GM06990 (cell line): ENCODE results near the gene SLC27A6.

ENCODE experiments used
- DNase-seq: peaks from one replicate; pipeline ENCODE4 v3.0.0-alpha.2; 2011; ENCODE audit not compliant: insufficient read length; ENCODE audit errors: extremely low read depth
- H3K27me3 ChIP-seq: replicated peaks from 2 replicates; pipeline ENCODE4 v1.6.0; 2011; ENCODE audit warnings: low read length; ENCODE audit not compliant: control insufficient read depth, insufficient read depth
- H3K36me3 ChIP-seq: 2 replicates; pipeline ENCODE4 v1.5.1; 2011; ENCODE audit warnings: low read length; ENCODE audit not compliant: control insufficient read depth, insufficient read depth
- H3K4me3 ChIP-seq: replicated peaks from 2 replicates; pipeline ENCODE4 v1.5.1; 2011; ENCODE audit warnings: low read depth, mild to moderate bottlenecking, control low read depth, low read length
- TF ChIP-seq, protein P1 (sequence below): IDR thresholded peaks from 2 replicates; pipeline ENCODE4 v1.5.1; 2011; ENCODE audit warnings: low read length, control low read depth, mild to moderate bottlenecking, inconsistent platforms; ENCODE audit not compliant: insufficient read depth, poor library complexity, severe bottlenecking

SLC27A6 gene

DNA sequence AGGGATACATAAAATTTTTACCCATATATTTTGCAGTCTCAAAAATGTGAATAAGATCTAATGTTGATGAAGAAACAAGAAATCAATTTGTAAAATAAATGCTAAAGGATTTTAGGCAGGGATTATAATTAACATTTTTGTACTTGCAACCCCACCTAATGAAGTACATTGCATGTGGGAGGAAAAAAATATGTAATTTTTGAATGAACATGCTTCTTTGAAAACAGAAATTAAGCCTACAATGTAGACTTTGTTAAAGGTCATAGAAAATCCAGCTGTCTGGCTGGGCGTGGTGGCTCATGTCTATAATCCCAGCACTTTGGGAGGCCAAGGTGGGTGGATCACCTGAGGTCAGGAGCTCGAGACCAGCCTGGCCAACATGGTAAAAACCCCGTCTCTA lies 15.6 kb downstream of the SLC27A6 start:
- DNase-seq, result no peak
- TF ChIP-seq, protein P1, sequence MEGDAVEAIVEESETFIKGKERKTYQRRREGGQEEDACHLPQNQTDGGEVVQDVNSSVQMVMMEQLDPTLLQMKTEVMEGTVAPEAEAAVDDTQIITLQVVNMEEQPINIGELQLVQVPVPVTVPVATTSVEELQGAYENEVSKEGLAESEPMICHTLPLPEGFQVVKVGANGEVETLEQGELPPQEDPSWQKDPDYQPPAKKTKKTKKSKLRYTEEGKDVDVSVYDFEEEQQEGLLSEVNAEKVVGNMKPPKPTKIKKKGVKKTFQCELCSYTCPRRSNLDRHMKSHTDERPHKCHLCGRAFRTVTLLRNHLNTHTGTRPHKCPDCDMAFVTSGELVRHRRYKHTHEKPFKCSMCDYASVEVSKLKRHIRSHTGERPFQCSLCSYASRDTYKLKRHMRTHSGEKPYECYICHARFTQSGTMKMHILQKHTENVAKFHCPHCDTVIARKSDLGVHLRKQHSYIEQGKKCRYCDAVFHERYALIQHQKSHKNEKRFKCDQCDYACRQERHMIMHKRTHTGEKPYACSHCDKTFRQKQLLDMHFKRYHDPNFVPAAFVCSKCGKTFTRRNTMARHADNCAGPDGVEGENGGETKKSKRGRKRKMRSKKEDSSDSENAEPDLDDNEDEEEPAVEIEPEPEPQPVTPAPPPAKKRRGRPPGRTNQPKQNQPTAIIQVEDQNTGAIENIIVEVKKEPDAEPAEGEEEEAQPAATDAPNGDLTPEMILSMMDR, result no peak
- H3K4me3 ChIP-seq, result no peak overlapping the region
- H3K27me3 ChIP-seq, result no peaks in the 10 kb centered on the region
- no peaks in the 10 kb centered on the region for H3K36me3 ChIP-seq

DNA sequence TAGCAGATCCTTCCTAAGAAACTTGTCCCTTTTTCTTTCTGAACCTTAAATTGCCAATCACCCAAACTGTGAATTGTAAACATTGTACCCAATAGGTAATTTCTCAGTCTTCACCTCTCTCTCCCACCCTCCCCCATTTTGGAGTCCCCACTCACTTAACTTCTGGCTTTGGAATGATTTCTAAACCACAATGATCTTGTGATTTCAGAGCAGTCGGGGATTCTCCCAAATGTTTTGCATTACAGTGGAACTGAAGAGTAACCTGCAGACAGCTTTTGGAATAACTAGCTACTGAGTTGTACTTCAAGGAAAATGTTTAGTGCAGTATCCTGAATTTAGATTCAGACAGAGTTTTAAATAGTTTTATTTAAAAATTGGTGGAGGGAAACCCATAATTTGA lies 19.2 kb downstream of the SLC27A6 start:
- H3K27me3 ChIP-seq, result no peaks in the 10 kb centered on the region
- H3K36me3 ChIP-seq, result no peaks in the 10 kb centered on the region
- DNase-seq, result no peak
- TF ChIP-seq, protein P1, result no peak
- H3K4me3 ChIP-seq, result no peak overlapping the region

DNA sequence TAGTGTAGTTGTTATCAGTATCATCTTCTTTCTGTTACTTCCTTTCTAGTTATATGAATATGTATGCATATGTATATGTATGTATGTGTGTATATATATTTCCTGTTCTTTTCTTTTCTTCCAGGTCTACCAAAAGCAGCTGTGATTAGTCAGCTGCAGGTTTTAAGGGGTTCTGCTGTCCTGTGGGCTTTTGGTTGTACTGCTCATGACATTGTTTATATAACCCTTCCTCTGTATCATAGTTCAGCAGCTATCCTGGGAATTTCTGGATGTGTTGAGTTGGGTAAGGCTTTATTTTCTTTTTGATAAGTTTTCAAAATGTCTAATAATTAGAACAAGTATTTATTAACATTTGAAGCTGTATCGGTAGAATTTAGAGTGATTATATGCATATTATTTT lies 23.2 kb downstream of the SLC27A6 start:
- Histone ChIP-seq H3K27me3 (no peaks in the 10 kb centered on the region), H3K4me3 (no peak overlapping the region), H3K36me3 (no peaks in the 10 kb centered on the region)
- DNase-seq, result no peak
- TF ChIP-seq, protein P1, result no peak

DNA sequence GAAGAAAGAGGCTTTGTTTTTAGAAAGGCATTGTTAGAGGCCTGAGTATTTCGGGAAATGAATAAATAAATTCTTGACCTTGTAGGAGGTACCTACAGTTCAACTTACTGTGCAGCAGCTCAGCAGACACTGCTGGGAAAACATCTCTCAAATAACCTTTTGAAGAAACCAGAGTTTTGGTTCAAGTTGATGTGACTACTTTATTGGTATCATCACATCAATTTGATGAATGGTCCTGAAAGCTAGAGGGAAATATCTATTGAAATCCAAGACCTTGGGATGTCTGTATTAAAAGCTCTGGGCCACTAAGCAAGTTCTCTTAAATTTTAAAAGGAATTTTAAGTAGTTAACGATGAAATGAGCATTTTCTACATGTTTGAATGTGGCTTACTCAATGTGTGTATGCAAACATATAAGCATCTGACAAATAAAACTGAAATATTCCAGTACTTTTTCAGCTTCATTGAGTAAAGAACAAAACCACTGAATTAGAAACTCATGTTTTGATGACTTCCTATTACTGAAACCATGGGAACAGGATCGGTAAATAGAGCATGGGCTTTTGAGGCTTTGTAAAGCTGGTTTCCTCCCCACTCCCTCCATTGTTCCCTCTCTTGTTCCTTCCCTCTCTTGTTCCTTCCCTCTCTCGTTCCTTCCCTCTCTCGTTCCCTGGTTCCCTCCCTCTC lies 36.7 kb downstream of the SLC27A6 start:
- no peak for DNase-seq
- TF ChIP-seq, protein P1, result no peak
- Histone ChIP-seq H3K36me3 (no peaks in the 10 kb centered on the region), H3K4me3 (no peak overlapping the region), H3K27me3 (no peaks in the 10 kb centered on the region)

DNA sequence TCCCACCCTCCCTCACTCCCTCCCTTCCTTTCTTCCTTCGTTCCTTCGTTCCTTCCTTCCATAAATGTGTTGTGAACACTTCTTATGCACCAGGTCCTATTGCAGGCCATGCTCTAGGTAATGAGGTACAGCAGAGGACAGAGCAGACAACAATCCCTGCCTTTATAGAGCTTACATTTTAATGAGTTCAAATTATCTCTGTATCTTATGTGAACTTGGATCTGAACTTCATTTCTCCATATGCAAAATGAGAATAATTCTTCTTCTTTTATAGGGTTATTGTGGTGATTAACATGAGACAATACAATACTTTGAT lies 37.2 kb downstream of the SLC27A6 start:
- Histone ChIP-seq H3K27me3 (no peaks in the 10 kb centered on the region), H3K4me3 (no peak overlapping the region), H3K36me3 (no peaks in the 10 kb centered on the region)
- DNase-seq, result no peak
- TF ChIP-seq, protein P1, result no peak

DNA sequence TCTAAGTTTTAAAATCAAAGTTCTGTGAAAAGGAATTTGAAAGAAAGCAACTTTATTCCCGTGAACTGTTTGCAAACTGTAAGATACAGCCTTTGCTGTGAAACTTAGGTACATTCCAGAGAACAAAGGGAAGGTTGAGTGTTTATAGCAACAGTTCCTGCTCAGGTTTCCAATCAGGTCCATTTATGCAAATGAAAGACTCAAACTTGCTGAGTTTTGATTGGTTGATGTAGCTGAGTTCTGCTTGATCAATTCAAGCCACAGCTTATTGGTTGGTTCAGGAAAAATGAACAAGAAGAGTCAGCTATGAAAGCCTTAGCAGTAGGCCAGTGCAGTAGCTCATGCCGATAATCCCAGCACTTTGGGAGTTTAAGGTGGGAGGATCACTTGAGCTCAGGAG lies 37.9 kb downstream of the SLC27A6 start:
- H3K27me3 ChIP-seq, result no peaks in the 10 kb centered on the region
- TF ChIP-seq, protein P1, result no peak
- H3K36me3 ChIP-seq, result no peaks in the 10 kb centered on the region
- no peak overlapping the region for H3K4me3 ChIP-seq
- no peak for DNase-seq
